Stimulated activated effector memory CD8-positive, alpha-beta T cell treated with anti-CD3 and anti-CD28 coated beads, Interleukin-12 subunit alpha, Interleukin-12 subunit beta, amount 100 ng/mL, for 72 hours (primary cell): ENCODE results near the gene PPP3CB.
A peak's percentile ranks its signal among the peaks of the same experiment; 100 is the strongest.
"Not testable (repeated sequence)": the region's sequence is repeated elsewhere in the genome, so short reads cannot be mapped to it uniquely, and the experiment has no call there.

Source experiments
- ATAC-seq: fragments of 150-1000 bp; cut with Tn5 transposase; 2 replicates; pipeline ENCODE4 v1.10.0; 2021
- DNase-seq, 2 donors: peaks; one replicate each; pipeline ENCODE4 v3.0.0; 2021 to 2022; ENCODE audit warnings: low spot score in 2 of 2
- H3K27ac Mint-ChIP-seq: one replicate; pipeline ENCODE4 v1.8.0; 2022; ENCODE audit warnings: mild to moderate bottlenecking, mixed read lengths
- H3K36me3 Mint-ChIP-seq: one replicate; pipeline ENCODE4 v1.8.0; 2022; ENCODE audit warnings: mild to moderate bottlenecking, mixed read lengths
- H3K4me1 Mint-ChIP-seq: one replicate; pipeline ENCODE4 v1.8.0; 2022; ENCODE audit warnings: mixed read lengths
- H3K4me3 Mint-ChIP-seq: one replicate; pipeline ENCODE4 v1.8.0; 2022; ENCODE audit warnings: mild to moderate bottlenecking, mixed read lengths
- H3K9me3 Mint-ChIP-seq: one replicate; pipeline ENCODE4 v1.8.0; 2022; ENCODE audit warnings: mixed read lengths

Gene PPP3CB

DNA sequence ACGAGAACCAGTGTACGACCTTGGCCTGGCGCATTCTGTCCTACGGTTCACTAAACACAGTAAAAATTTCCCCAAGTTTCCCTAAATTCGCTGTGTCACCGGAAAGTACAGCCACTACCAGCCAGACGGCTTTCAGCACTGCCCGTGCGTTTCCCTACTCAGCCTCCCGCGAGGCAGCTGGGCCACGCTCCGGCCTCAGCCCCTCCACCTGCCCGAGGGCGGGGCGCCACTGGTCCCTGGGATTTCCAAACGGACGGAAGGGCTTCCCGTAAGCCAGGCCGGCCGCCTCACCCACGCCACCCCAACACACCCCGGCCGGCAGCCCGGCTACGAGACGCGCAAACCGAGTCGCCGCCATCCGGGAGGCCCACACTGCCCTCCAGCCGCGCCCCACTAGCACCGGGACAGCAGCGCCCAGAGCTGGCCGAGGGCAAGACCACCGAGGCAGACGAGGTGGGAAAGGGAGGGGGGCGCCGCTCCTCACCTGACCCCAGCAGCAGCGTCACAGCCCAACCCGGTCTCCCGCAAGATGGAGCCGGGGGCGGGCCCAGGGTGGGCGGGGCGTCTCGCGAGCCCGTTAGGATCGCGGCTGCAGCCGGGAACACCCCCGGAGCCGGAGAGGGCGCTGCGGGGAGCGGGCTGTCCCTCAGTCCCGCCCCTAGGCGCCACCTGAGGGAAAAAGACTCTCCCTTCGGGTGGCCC, 82.1 kb downstream of the PPP3CB start, which contains the start of gene ANXA7:
TSS of gene ANXA7 (minus strand) at position 531 of the 702 bp plus-strand sequence. CDS start 13,202 bp downstream, outside the sequence.
- DNase-seq (peak; percentile 84 to 94), ATAC-seq (peak; percentile 96)
- peak within 1 kb of the TSS; percentile 97 for H3K27ac Mint-ChIP-seq
- H3K9me3 Mint-ChIP-seq, result no peaks in the 10 kb centered on the region
- H3K4me1 Mint-ChIP-seq, result peaks cover 49% of the 10 kb centered on the region
- H3K4me3 Mint-ChIP-seq, result peak within 1 kb of the TSS; percentile 90
- peaks cover 35% of the 10 kb centered on the region for H3K36me3 Mint-ChIP-seq

DNA sequence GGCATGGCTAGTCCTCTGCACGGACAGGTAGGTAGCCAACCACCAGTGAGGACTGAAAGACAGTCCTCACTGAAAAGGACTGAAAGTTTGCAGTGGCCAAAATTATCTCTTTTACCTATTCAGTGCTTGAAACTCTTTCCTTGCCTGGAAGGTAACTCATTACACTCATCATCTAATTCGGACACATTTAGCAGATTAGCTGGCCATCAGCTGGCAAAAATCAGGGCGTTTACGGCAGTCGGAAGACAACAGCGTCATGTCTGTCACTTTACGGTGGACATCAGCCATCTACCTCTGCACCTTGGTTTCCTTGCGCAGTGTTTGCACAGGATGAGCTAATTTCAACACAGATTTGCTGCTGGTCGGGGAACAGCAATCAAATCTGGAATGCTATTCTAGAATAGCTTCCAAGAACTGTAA, 82.7 kb downstream of the PPP3CB start:
- no peaks in the 10 kb centered on the region for H3K9me3 Mint-ChIP-seq
- peak overlapping the region; percentile 97 for H3K27ac Mint-ChIP-seq
- peak; percentile 66 for ATAC-seq
- peak overlapping the region; percentile 90 for H3K4me3 Mint-ChIP-seq
- peaks cover 53% of the 10 kb centered on the region for H3K4me1 Mint-ChIP-seq
- peaks cover 37% of the 10 kb centered on the region for H3K36me3 Mint-ChIP-seq
- no peak for DNase-seq

DNA sequence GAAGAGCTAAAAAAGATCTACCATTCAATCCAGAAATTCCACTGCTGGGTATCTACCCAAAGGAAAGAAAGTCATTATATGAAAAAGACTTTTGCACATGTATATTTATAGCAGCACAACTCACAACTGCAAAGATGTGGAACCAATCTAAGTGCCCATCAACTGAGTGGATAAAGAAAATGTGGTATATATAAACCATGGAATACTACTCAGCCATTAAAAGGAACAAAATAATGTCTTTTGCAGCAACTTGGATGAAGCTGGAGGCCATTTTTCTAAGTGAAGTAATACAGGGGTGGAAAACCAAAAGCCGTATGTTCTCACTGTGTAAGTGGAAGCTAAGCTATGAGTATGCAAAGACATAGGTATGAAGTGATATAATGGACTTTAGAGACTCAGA, 84.9 kb downstream of the PPP3CB start:
- DNase-seq (no peak), ATAC-seq (no peak)
- peak overlapping the region; percentile 90 for H3K4me3 Mint-ChIP-seq
- no peak overlapping the region for H3K27ac Mint-ChIP-seq
- peaks cover 53% of the 10 kb centered on the region for H3K36me3 Mint-ChIP-seq
- peaks cover 75% of the 10 kb centered on the region for H3K4me1 Mint-ChIP-seq
- H3K9me3 Mint-ChIP-seq, result no peaks in the 10 kb centered on the region

GRCh38 chr10:73408978-73409521, 86.8 kb downstream of the PPP3CB start:
- no peak overlapping the region for H3K4me3 Mint-ChIP-seq
- H3K4me1 Mint-ChIP-seq, result peaks cover 70% of the 10 kb centered on the region
- H3K27ac Mint-ChIP-seq, result no peak overlapping the region
- DNase-seq (no peak), ATAC-seq (no peak)
- peaks cover 53% of the 10 kb centered on the region for H3K36me3 Mint-ChIP-seq
- H3K9me3 Mint-ChIP-seq, result no peaks in the 10 kb centered on the region

GRCh38 chr10:73408061-73408460, 87.8 kb downstream of the PPP3CB start:
- Mint-ChIP-seq H3K4me3 (no peak overlapping the region), H3K9me3 (no peaks in the 10 kb centered on the region), H3K27ac (no peak overlapping the region), H3K4me1 (peaks cover 76% of the 10 kb centered on the region), H3K36me3 (peaks cover 46% of the 10 kb centered on the region)
- DNase-seq, result no peak
- no peak for ATAC-seq

- no peak overlapping the region for H3K27ac Mint-ChIP-seq
- peaks cover 41% of the 10 kb centered on the region for H3K36me3 Mint-ChIP-seq
- peaks cover 76% of the 10 kb centered on the region for H3K4me1 Mint-ChIP-seq
- H3K4me3 Mint-ChIP-seq, result no peak overlapping the region
- DNase-seq, result no peak
- no peaks in the 10 kb centered on the region for H3K9me3 Mint-ChIP-seq
- no peak for ATAC-seq
Measured at GRCh38 chr10:73407495-73407894, 88.3 kb downstream of the PPP3CB start.

DNA sequence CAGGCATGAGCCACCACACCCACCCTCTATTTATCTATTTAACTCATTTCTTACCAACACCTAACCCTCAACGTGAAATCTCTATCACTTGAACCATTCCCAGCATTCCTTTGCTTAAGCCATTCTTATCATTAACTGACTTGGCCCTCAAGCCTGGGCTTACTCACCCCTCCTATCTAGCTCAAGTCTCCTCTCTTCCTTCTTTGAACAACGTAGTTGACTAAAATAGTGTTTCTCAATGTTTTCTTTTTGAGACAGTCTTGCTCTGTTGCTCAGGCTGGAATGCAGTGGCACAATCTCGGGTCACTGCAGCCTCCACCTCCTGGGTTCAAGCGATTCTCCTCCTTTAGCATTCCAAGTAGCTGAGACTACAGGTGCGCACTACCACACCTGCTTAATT, 89.0 kb downstream of the PPP3CB start:
- H3K27ac Mint-ChIP-seq, result no peak overlapping the region
- H3K36me3 Mint-ChIP-seq, result peaks cover 36% of the 10 kb centered on the region
- no peaks in the 10 kb centered on the region for H3K9me3 Mint-ChIP-seq
- DNase-seq, result no peak
- peaks cover 73% of the 10 kb centered on the region for H3K4me1 Mint-ChIP-seq
- H3K4me3 Mint-ChIP-seq, result no peak overlapping the region
- ATAC-seq, result no peak

DNA sequence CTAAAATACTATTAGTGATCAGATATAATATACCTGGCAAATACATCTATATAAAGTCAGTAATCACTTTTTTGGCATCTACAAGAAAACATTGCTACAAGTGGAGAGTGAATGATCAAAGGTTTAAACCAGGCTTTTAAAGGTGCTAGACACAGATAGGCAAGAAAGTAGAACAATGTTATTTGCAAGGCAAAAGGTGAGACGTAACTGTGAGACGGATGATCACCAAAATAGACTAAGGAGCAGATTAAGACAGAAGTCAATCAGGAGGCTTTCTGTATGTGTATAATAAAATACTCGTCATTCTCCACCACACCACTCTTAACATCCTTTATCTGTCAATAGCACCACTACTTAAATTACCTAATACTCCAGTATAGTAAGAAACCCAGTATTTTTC, 90.3 kb downstream of the PPP3CB start:
- ATAC-seq (no peak), DNase-seq (no peak)
- Mint-ChIP-seq H3K9me3 (no peaks in the 10 kb centered on the region), H3K4me3 (no peak overlapping the region), H3K36me3 (peaks cover 32% of the 10 kb centered on the region), H3K27ac (no peak overlapping the region), H3K4me1 (peaks cover 62% of the 10 kb centered on the region)

GRCh38 chr10:73404690-73405089, 91.1 kb downstream of the PPP3CB start:
- no peak for ATAC-seq
- Mint-ChIP-seq H3K36me3 (peaks cover 27% of the 10 kb centered on the region), H3K27ac (no peak overlapping the region), H3K4me1 (peaks cover 54% of the 10 kb centered on the region), H3K9me3 (no peaks in the 10 kb centered on the region), H3K4me3 (no peak overlapping the region)
- DNase-seq, result no peak

DNA sequence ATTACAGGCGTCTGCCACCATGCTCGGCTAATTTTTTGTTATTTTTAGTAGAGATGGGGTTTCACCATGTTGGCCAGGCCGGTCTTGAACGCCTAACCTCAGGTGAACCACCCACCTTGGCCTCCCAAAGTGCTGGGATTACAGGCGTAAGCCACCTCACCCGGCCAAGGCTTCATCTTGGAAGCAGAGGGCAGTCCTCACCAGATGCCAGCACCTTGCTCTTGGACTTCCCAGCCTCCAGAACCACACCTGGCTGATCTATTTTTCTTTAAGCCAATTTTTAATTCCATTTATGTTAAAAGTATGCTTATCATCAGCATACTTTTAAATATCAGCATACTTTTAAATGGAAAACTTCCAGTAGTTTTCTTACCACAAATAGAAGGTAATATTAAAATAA, 94.2 kb downstream of the PPP3CB start:
- no peak overlapping the region for H3K27ac Mint-ChIP-seq
- no peak for DNase-seq
- ATAC-seq, result no peak
- no peak overlapping the region for H3K4me3 Mint-ChIP-seq
- H3K9me3 Mint-ChIP-seq, result no peaks in the 10 kb centered on the region
- peaks cover 26% of the 10 kb centered on the region for H3K36me3 Mint-ChIP-seq
- H3K4me1 Mint-ChIP-seq, result peaks cover 27% of the 10 kb centered on the region

DNA sequence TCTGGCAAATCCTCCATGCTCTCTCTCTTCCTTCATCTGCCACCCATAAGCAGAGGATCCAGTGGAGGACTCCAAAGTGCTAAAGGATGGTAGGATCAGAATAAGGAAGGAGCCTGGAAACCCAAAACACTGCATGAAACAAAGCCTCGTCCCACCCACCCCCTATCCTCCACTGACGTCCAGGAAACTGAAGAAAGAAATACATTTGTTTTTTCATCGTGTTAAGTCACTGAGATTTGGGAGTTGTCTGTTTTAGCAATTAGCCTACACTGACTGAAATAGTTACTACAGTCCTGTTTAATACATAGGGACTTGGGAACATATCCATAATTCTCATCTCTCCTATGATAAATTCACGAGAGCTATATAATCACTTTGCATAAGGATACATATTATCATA, 96.8 kb downstream of the PPP3CB start:
- Mint-ChIP-seq H3K9me3 (no peaks in the 10 kb centered on the region), H3K4me3 (no peak overlapping the region), H3K27ac (no peak overlapping the region), H3K36me3 (peaks cover 50% of the 10 kb centered on the region), H3K4me1 (peaks cover 13% of the 10 kb centered on the region)
- DNase-seq (no peak), ATAC-seq (no peak)

- no peak overlapping the region for H3K27ac Mint-ChIP-seq
- H3K36me3 Mint-ChIP-seq, result peaks cover 61% of the 10 kb centered on the region
Measured at GRCh38 chr10:73398024-73398423, 97.8 kb downstream of the PPP3CB start.

GRCh38 chr10:73394325-73394724, 101.5 kb downstream of the PPP3CB start:
- peaks cover 90% of the 10 kb centered on the region for H3K36me3 Mint-ChIP-seq
- not testable (repeated sequence) for H3K9me3 Mint-ChIP-seq, H3K27ac Mint-ChIP-seq, ATAC-seq, H3K4me3 Mint-ChIP-seq, H3K4me1 Mint-ChIP-seq, DNase-seq

More at GRCh38 chr10:73398024-73398423, 97.8 kb downstream of the PPP3CB start:
- ATAC-seq (no peak), DNase-seq (no peak)
- H3K4me3 Mint-ChIP-seq, result no peak overlapping the region
- peaks cover 5% of the 10 kb centered on the region for H3K4me1 Mint-ChIP-seq
- no peaks in the 10 kb centered on the region for H3K9me3 Mint-ChIP-seq

GRCh38 chr10:73388228-73388627, 107.6 kb downstream of the PPP3CB start:
- DNase-seq, result no peak
- H3K4me1 Mint-ChIP-seq, result peaks cover 9% of the 10 kb centered on the region
- ATAC-seq, result no peak
- no peak overlapping the region for H3K27ac Mint-ChIP-seq
- H3K9me3 Mint-ChIP-seq, result no peaks in the 10 kb centered on the region
- H3K36me3 Mint-ChIP-seq, result peaks cover 100% of the 10 kb centered on the region
- no peak overlapping the region for H3K4me3 Mint-ChIP-seq

- Mint-ChIP-seq H3K4me3 (no peak overlapping the region), H3K36me3 (peaks cover 100% of the 10 kb centered on the region), H3K27ac (no peak overlapping the region), H3K9me3 (no peaks in the 10 kb centered on the region), H3K4me1 (peaks cover 5% of the 10 kb centered on the region)
- no peak for ATAC-seq
- DNase-seq, result no peak
Measured at GRCh38 chr10:73386583-73386982, 109.2 kb downstream of the PPP3CB start.
